ACHN (cell line): ENCODE results near the gene DAB1.

Experiments
- DNase-seq: peaks from one replicate; pipeline ENCODE4 v3.0.0-alpha.2; 2015
- in situ Hi-C: cut with HindIII; loops from 2 replicates; pipeline ENCODE4 v1.10.0; 2017; ENCODE audit warnings: low sequenced_read_pairs, low pct_ligation_motif_present, low pct_unique_long_range_greater_than_20kb

DAB1 gene

DNA sequence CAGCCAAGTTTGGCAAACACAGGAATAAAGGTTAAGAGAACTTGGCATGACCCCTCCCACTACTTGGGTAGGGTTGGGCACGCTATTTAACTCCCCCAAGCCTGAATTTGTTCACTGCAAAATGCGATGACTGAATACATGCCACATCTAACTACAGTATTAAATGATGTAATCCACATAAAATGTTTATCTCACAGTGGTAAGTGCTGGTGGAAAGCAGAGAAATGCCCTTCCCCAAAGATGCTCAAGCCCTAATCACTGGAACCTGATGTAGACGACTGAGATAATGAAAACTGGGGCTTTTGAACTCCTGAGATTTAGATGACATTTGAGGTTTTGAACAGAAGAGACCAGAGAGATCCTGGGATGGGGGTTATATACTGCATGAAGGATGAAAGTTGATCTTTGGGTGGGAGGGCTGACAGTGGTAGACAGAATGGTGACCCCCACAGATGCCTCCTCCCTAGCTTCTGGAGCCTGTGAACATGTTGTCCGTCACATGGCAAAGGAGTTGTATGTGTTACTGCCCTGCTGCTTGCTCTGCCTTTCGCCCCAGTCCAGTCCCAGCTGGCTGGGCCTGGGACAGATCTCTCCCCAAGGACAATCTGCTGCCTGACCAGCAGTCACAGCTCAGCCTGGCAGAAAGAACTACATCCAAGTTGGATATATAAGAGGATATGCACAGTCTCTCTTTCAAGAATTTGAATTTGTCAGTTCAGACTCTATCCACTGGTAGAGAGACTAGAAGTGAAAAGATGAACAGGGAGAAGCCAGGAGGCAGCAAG, 120.9 kb downstream of the DAB1 start:
- in situ Hi-C loops, result no loop called here
- no peak for DNase-seq

DNA sequence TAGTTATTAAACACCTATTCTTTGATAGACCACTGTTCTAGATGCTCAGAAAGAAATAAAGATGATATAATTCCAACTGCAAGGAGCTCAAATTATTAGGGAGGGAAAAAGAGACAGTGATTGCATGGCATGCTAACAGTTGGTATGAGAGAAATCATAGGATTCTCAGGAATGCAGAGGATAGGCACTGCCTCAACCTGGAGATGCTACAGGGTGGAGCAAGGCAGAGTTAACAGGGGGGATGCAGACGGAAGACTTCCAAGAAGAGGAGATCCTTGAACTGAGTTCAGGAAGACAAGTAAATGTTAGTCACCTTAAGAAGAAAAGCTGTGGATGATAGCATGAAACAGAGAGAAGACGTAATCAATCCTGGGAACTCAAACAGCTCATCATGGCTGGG, 123.7 kb downstream of the DAB1 start:
- DNase-seq, result no peak
- in situ Hi-C loops, result no loop called here

DNA sequence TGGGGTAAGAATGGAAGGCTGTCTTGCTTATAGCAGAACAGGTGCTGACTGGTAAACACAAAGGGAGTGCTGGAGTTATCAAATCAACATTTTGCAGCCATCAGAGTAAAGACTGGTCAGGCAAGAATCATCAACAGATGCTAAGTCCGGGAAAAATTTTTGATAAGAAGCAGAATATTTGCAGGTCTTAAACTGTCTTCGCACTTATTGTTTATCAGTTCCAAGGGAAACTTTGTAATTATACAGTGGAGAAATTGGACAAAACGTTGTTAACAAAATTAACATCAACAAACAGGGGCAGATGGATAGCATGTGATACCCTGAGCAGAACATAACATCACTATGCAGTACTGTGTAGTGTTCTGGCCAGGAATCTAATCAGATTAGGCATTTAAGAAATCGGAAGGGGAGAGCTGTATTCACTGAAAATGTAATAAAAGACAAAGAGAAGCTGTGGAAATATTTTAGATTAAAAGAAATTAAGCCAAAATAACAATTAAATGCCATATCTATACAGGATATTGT, 127.1 kb downstream of the DAB1 start:
- no peak for DNase-seq
- in situ Hi-C loops, result no loop called here

DNA sequence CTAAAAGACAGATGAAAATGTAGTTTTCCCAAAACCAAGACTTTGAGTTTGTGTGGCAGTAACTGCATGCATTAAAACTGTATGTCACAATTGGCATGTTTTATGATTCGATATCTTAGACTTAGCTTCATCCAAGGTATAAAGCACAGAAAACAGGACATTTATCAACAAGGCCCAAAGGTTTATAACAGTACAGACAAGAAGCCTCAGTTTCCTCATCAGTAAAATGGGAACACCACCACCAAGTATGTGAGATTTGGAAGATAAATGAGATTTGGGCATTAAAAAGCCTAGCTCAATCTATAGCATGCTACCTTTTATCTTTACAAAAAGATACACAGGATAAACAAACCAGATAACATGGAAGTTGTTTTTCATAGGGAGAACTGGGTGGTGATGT, 128.5 kb downstream of the DAB1 start:
- in situ Hi-C loops, result no loop called here
- no peak for DNase-seq

DNA sequence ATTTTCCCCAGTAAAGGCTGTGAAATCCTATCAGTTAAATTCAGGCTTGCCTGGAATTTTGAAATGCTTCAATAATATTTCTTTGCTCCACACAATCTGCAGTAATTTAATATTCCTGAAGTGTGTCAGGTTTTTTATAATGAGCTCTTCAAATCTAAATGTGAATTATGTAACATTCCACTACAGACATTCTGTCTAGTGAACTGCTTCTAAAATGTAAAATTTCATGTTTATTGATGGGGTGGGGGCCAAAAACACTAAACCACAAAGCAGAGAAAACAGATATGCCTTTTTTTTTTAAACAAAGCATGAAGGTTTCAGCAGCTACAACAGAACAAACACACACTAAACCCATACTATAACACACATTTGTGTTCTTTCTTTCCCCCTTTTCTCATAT, 129.7 kb downstream of the DAB1 start:
- in situ Hi-C loops, result no loop called here
- no peak for DNase-seq

DNA sequence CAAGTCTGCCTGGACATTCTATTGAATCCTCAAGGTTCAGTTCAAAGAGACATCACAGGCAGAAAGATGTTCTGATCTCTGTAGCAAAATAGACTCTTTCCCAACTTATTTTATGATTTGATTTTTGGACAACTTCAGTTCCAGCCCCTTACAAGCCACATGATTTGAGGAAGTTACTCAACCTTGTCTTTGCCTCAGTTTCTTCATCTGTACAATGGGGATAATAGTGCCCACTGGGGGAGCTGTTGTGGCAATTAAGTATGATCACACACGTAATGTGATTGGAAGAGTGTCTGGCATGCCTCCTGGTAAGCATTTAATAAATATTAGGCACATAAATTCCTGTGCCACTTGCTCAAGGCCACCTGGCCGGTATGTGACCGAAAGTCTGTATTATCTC, 130.6 kb downstream of the DAB1 start:
- in situ Hi-C loops, result no loop called here
- no peak for DNase-seq

DNA sequence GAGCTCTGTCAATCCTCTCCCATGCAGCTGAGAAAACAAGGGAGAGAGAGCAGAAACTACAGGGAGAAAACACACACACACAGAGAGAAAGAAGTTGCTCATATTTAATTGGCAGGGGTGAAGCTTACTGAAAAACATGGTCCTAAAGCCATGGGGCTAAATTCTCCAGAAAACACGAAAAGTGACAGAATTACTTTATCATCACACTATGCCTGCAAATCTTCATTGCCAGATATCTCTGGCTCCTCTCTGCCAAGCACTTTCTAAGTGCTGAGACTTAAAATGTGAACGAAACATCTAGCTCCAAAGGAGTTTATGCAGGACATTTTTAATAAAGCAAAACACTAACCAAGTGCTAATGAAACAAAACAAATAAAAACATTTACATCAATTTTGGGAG, 134.1 kb downstream of the DAB1 start:
- in situ Hi-C loops, result no loop called here
- DNase-seq, result no peak

DNA sequence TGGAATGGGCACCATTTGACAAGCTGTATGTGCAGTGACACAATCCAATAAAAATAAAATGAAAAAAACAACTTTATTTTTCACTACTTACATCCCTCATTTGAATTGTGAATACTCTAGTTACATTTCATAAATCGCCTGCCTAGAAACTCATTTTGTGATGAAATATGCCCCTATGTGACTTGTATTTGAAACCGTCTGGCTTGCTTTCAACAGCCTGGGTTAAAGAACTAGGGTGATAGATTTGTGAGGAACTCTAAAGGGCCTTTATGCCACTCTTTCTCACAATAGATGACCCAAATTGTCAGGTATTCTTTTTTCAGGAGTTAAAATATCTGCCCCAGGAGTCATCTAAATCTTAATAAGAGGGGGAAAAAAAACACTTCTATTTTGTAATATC, 137.9 kb downstream of the DAB1 start:
- in situ Hi-C loops, result no loop called here
- no peak for DNase-seq

DNA sequence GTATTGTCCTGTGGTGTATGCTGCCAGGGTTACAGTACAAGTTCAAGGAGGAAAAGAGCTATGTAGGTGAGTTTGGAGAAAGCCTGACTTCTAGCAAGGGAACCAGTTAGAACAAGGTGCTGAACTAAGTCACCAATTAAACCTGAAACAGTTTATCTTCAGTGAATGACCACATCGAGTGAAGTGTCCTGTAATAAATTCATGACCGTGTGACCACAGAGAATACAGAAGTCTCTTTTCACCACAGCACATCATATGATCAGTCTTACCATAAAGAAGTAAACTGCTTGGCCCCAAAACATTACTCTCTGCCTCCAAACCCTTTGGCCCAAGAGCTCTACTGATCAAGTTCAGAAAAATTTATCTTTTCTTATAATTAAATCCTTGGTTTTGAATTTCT, 141.4 kb downstream of the DAB1 start:
- in situ Hi-C loops, result no loop called here
- DNase-seq, result no peak

DNA sequence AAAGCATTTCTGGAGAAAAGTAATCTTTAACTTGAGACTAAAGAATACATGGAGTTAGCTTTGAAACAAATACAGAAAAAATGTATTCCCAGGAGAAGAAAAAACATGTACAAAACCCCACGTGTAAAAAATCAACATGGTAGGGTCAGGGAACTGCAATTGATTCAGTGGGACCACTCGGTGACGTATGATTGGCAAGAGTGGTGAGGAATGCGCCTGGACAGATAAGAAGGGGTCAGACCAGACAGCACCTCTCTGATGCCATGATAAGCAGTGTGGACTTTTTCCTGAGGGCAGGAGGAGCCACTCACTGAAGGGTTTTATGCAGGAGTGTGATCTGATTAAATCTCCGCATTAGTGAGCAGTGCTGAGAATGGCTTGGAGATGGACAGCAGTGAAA, 142.5 kb downstream of the DAB1 start:
- no peak for DNase-seq
- in situ Hi-C loops, result no loop called here

DNA sequence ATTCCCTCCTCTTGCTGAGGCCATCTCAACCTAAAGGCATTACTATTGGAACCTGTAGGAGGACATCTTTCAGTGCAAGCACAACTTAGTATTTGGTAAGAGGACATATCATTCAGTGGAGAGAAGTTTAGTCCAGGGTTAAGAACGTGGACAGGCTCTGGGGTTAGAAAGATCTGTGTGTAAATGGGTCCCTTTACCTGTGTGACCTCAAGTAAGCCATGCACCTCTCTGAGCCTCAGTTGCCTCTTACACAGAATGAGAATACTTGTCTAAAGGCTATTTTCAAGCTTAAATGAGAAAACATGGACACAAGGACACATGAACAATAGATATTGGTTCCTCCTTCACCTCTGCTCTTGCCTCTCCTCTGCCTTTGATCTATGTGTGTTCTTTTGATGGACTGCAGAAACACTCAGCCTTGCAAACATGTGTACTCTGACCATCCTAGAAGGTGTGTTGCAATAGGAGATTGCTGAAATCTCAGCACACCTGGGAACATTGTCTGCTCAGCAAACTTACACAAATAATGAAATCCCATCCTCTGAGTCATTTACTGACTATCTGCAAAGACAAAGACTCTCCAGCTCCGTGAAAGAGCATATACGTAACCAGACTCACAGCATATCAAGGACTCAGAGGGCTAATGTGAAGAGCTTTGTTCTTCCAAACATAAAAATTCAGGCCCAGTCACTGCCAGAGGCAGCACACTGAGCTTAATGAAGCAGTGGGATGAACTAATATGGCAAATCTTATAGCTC, 143.8 kb downstream of the DAB1 start:
- DNase-seq, result no peak
- in situ Hi-C loops, result no loop called here

DNA sequence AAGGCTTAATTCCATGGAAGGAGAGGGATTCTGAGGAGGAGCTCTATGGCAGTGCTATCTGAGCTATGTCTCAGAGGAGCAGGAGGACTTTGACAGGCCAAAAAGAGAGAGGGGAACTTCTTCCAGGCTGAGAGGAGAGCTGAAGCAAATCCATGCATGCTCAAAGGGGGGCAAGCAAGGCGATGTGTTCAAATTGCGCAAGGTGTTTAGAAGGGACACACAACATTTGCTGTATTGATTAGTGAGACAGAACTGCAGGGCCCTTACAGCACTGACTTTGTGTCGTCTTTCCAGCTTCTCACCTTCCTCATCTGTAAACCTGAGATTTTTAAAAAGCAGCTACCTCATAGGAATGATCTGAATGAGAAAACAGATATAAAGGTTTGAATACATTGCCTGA, 145.3 kb downstream of the DAB1 start:
- in situ Hi-C loops, result no loop called here
- DNase-seq, result no peak

DNA sequence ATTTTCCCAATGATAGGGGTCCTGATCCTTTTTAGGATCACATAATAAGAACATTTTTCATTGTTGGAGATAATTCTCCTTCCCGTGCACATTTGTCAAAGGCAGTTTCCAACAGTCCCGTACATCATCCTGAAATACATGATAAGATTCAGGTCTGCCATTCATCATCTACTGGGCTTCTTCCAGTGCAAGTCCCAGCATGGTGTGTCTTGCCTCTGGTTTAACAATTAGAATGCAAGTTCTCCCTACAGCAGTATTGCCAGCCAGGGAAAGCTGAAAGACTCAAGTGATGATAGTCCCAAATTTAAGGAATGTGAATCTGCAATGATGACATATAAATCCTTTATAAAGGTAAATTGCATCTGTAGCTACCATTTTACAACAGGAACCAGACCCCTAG, 146.2 kb downstream of the DAB1 start:
- DNase-seq, result no peak
- in situ Hi-C loops, result no loop called here

DNA sequence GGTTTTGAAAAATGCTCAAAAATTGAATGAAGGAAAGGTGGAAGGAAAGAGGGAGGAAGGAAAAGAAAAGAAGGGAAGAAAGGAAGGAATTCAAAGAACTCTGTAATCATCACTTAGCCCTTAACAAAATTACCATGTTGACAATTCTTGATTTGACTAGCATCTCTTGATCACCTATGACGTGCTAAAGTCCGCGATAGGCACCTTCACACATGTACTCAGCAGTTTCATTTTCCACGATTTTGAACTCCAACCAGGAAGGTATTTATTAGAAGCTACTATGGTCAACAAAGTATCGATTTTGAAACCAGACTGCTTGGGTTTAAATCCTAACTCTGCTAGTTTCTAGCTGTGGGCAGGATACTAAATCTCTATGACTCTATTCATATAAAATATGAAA, 146.9 kb downstream of the DAB1 start:
- DNase-seq, result no peak
- in situ Hi-C loops, result no loop called here

DNA sequence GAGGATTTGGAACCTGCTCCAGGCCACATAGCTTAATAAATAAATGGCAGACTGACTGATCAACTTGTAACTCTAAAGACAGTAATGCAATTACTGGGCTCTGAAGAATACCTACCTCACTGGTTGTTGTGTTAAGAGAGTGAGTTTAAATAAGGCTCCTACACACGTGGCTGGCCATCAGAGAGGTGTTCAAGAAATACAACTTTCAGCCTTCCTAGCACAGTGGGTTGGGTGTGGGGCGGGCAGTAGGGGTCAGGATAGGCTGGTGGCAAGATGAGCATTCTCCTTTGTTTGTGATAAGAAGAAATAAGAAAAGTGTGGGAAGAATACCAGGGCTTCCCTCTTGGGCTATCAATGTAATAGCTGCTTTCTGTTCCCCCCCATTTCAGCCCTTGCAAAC, 151.3 kb downstream of the DAB1 start:
- DNase-seq, result no peak
- in situ Hi-C loops, result no loop called here

DNA sequence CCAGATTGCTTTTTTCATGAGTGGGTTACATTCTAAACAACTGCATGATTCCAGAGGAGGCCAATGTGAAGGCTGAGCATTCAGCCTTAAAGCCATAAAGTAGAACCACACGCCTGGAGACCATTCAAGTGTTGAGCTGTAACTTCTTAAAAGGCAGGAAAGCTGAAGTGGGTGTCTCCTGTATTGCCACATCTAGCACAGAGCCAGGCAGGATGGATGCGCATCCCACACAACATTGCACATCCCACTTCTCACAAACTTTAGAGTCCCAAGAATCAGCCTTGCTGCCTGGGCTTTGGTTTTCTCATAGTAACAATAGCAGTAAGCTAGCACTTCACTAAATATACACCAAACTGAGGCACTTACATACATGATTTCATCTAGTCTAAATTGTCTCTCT, 151.7 kb downstream of the DAB1 start:
- no peak for DNase-seq
- in situ Hi-C loops, result no loop called here

DNA sequence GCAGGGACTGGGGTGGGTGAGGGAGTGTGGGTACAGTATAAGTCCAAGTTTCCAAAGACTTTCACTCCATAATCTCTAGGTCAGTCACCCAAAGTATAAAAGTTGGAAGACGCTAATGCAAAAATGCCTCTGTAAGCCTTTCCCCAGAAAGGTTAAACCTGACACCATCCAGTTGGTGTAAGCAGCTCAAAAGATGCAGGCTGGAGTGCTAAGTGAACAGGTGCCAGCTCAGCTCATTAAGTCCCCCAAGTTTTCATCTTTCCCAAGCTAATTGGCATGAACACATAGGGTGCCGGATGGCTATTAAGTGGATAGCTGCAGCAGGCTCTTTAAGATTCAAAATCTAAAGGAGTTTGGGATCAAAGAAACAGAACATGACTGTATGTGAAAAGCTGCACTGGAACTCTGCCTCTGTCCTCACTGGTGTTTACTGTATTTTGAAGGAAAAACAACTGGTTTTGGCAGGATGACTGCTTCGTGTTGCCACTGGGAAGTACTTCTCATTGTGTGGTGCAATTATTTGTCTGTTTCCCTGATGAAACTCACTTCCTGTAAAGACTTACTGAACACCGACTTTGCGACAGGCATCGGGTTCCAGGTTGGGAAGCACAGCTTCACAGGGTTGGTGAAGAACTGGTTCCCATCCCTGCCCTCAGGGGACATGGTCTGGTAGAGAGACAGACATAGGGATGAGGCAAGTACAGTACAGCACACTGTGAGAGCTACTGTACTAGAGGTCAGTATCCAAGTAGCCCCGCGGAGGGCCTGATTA, 152.7 kb downstream of the DAB1 start:
- no peak for DNase-seq
- in situ Hi-C loops, result no loop called here

DNA sequence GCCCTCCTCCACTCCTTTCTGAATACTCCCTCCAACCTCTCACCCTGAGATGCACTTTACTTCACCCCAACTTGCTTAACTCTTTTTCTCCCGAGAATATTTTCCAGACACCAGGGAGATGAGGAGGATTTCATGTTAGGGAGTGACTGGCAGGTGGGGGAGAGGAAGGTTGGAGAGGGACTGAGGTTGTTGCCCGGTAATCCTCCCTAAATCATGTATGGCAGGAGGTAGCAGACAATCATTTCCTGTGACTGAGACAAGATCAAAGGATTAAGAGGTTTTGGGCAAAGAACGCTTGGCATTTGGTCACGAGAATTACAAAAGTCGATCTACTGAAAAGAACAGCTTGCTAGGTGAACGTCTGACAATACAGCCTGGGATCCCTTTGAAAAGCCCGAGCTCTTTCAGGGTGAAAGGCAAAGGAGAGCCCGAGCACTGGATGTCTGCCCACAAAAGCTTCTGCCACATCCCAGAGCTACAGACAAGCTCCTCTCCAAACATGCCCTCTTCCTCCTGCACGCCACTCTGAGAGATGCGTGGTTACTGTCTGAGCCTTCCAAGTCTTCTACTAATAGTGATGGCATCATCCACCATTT, 154.1 kb downstream of the DAB1 start:
- in situ Hi-C loops, result no loop called here
- no peak for DNase-seq

DNA sequence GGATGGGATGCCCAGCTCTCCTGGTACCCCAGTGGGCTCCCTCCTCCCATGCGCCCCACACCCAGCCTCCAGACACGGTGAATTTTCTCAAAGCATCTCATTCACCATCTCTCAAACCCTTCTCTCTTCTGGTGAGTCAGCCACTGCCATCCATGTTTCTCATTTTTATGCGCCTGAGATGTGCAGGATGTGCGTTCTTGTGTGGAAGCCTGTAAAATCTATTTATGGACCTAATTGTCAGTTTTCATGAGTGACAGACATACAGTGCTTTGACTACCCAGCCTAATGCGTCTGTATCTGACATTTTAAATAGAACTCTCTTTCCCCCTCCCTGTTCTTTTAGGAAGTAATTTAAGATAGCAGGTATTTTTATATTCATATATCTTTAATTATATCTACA, 158.8 kb downstream of the DAB1 start:
- in situ Hi-C loops, result no loop called here
- DNase-seq, result no peak
